Measurements from ENCODE around the gene TIGIT. TPM values are rescaled to one million over a fixed set of nuclear protein-coding genes. Genes with fewer than 3 reads are reported as not detected.

Gene TIGIT
- total and polyA plus RNA-seq, 10 of the 15 experiments (the other 5 are each of a cell fraction or from before 2014, with no cell fraction given): 0.08 to 4.7 (median 0.94) TPM

GRCh38 chr3:114328345-114328744 is 34.5 kb downstream of the TIGIT start (continued):
- no peak for TF ChIP-seq KLF5 (IDR thresholded peaks at IDR 0.05; ENCODE audit: partially characterized antibody)
- TF ChIP-seq ZNF24 (IDR thresholded peaks at IDR 0.05): peak; percentile 56; the same call in 1 of the 2 replicates
- no peak for TF ChIP-seq GABPA (IDR thresholded peaks at IDR 0.05; ENCODE audit: low read depth)
- TF ChIP-seq ELK1 (IDR thresholded peaks at IDR 0.05; ENCODE audit: low read depth, low read length): no peak
- TF ChIP-seq CBFB (IDR thresholded peaks at IDR 0.05; ENCODE audit: low read depth): no peak
- no peak for TF ChIP-seq NFYA (IDR thresholded peaks at IDR 0.05; ENCODE audit: borderline replicate concordance, low read depth, low read length)
- no peak for TF ChIP-seq E2F8 (IDR thresholded peaks at IDR 0.05; ENCODE audit: low read depth, partially characterized antibody)
- no peak for TF ChIP-seq RELB (IDR thresholded peaks at IDR 0.05; ENCODE audit: low read depth)
- TF ChIP-seq ZNF207 (IDR thresholded peaks at IDR 0.05; ENCODE audit: borderline replicate concordance): no peak
- no peak for TF ChIP-seq USF2 (IDR thresholded peaks at IDR 0.05; ENCODE audit: borderline replicate concordance, low read depth, low read length)
- TF ChIP-seq WRNIP1 (IDR thresholded peaks at IDR 0.05; ENCODE audit: borderline replicate concordance, low read depth, low read length): no peak
- no peak for TF ChIP-seq CBX5 (IDR thresholded peaks at IDR 0.05; ENCODE audit: low read depth)
- TF ChIP-seq SREBF2 (IDR thresholded peaks at IDR 0.05; ENCODE audit: low read length): no peak
- no peak for TF ChIP-seq NFXL1 (IDR thresholded peaks at IDR 0.05; ENCODE audit: borderline replicate concordance)
- no peak for TF ChIP-seq ZNF217 (IDR thresholded peaks at IDR 0.05)
- TF ChIP-seq GATAD2B (conservative IDR thresholded peaks at IDR 0.05; ENCODE audit: low read depth): no peak
- no peak for TF ChIP-seq SREBF1 (IDR thresholded peaks at IDR 0.05; ENCODE audit: low read length)
- TF ChIP-seq POLR2A (IDR thresholded peaks at IDR 0.05; ENCODE audit: low read depth, low read length): no peak
- TF ChIP-seq IRF5 (IDR thresholded peaks at IDR 0.05; ENCODE audit: borderline replicate concordance): no peak
- no peak for TF ChIP-seq ZNF687 (IDR thresholded peaks at IDR 0.05)
- no peak for TF ChIP-seq ZBED1 (IDR thresholded peaks at IDR 0.05; ENCODE audit: borderline replicate concordance)

All from GM12878 (cell line).